ENCODE results near the gene P4HB. TPM values are rescaled to one million over a fixed set of nuclear protein-coding genes. Genes with fewer than 3 reads are reported as not detected.

Gene P4HB
- total RNA-seq, 1 donor from 2014 or later: 259 TPM

- H3K27ac Mint-ChIP-seq (ENCODE audit: unreplicated experiment): no peak overlapping the region
These were observed 30.5 kb downstream of the P4HB start for GRCh38 chr17:81829858-81830257.

GRCh38 chr17:81828656-81829055 lies 31.7 kb downstream of the P4HB start:
- no peak overlapping the region for H3K4me3 Mint-ChIP-seq (ENCODE audit: unreplicated experiment)
- H3K27me3 Mint-ChIP-seq (ENCODE audit: unreplicated experiment): peaks cover 16% of the 10 kb centered on the region
- no peaks in the 10 kb centered on the region for H3K36me3 Mint-ChIP-seq (ENCODE audit: unreplicated experiment)

More at GRCh38 chr17:81829858-81830257, 30.5 kb downstream of the P4HB start:
- TF ChIP-seq CTCF (IDR thresholded peaks at IDR 0.05; ENCODE audit: partially characterized antibody, unreplicated experiment): no peak
- no peak for DNase-seq
- Mint-ChIP-seq H3K36me3 (ENCODE audit: unreplicated experiment) (no peaks in the 10 kb centered on the region), H3K27me3 (ENCODE audit: unreplicated experiment) (peaks cover 16% of the 10 kb centered on the region), H3K4me3 (ENCODE audit: unreplicated experiment) (no peak overlapping the region), H3K4me1 (ENCODE audit: low read depth, unreplicated experiment) (peaks cover 20% of the 10 kb centered on the region), H3K9me3 (ENCODE audit: unreplicated experiment) (peaks cover 6% of the 10 kb centered on the region)

GRCh38 chr17:81825841-81826466 lies 34.4 kb downstream of the P4HB start:
- no peak for DNase-seq

More at GRCh38 chr17:81828656-81829055, 31.7 kb downstream of the P4HB start:
- Mint-ChIP-seq H3K4me1 (ENCODE audit: low read depth, unreplicated experiment) (peaks cover 20% of the 10 kb centered on the region), H3K27ac (ENCODE audit: unreplicated experiment) (no peak overlapping the region), H3K9me3 (ENCODE audit: unreplicated experiment) (peaks cover 5% of the 10 kb centered on the region)
- DNase-seq: no peak
- no peak for TF ChIP-seq CTCF (IDR thresholded peaks at IDR 0.05; ENCODE audit: partially characterized antibody, unreplicated experiment)

GRCh38 chr17:81824595-81824994 lies 35.7 kb downstream of the P4HB start:
- TF ChIP-seq CTCF (IDR thresholded peaks at IDR 0.05; ENCODE audit: partially characterized antibody, unreplicated experiment): no peak
- H3K27me3 Mint-ChIP-seq (ENCODE audit: unreplicated experiment): peaks cover 8% of the 10 kb centered on the region
- H3K36me3 Mint-ChIP-seq (ENCODE audit: unreplicated experiment): no peaks in the 10 kb centered on the region
- H3K4me3 Mint-ChIP-seq (ENCODE audit: unreplicated experiment): no peak overlapping the region
- H3K4me1 Mint-ChIP-seq (ENCODE audit: low read depth, unreplicated experiment): peaks cover 12% of the 10 kb centered on the region
- H3K9me3 Mint-ChIP-seq (ENCODE audit: unreplicated experiment): no peaks in the 10 kb centered on the region
- no peak overlapping the region for H3K27ac Mint-ChIP-seq (ENCODE audit: unreplicated experiment)
- no peak for DNase-seq

More at GRCh38 chr17:81825841-81826466, 34.4 kb downstream of the P4HB start:
- peaks cover 10% of the 10 kb centered on the region for H3K27me3 Mint-ChIP-seq (ENCODE audit: unreplicated experiment)
- H3K36me3 Mint-ChIP-seq (ENCODE audit: unreplicated experiment): no peaks in the 10 kb centered on the region
- peak overlapping the region; percentile 11 for H3K4me3 Mint-ChIP-seq (ENCODE audit: unreplicated experiment)
- H3K4me1 Mint-ChIP-seq (ENCODE audit: low read depth, unreplicated experiment): peaks cover 15% of the 10 kb centered on the region
- TF ChIP-seq CTCF (IDR thresholded peaks at IDR 0.05; ENCODE audit: partially characterized antibody, unreplicated experiment): no peak
- H3K27ac Mint-ChIP-seq (ENCODE audit: unreplicated experiment): peak overlapping the region; percentile 59
- no peaks in the 10 kb centered on the region for H3K9me3 Mint-ChIP-seq (ENCODE audit: unreplicated experiment)

GRCh38 chr17:81823820-81824550 lies 36.4 kb downstream of the P4HB start:
- Mint-ChIP-seq H3K4me3 (ENCODE audit: unreplicated experiment) (no peak overlapping the region), H3K4me1 (ENCODE audit: low read depth, unreplicated experiment) (peaks cover 9% of the 10 kb centered on the region), H3K9me3 (ENCODE audit: unreplicated experiment) (no peaks in the 10 kb centered on the region), H3K27ac (ENCODE audit: unreplicated experiment) (no peak overlapping the region), H3K27me3 (ENCODE audit: unreplicated experiment) (peaks cover 7% of the 10 kb centered on the region), H3K36me3 (ENCODE audit: unreplicated experiment) (no peaks in the 10 kb centered on the region)
- TF ChIP-seq CTCF (IDR thresholded peaks at IDR 0.05; ENCODE audit: partially characterized antibody, unreplicated experiment): no peak
- DNase-seq: no peak

Measured in glutamatergic neuron (in vitro differentiated cells).